SHP77 (cell line): Measurements from ENCODE around the gene ATXN2.
"Not testable (repeated sequence)": the region's sequence is repeated elsewhere in the genome, so short reads cannot be mapped to it uniquely, and the experiment has no call there.

Experiments
- DNase-seq, 2 experiments: peaks; one replicate each; lab custom pipeline; 2025; lab: John Stamatoyannopoulos, UW

The ATXN2 gene

DNA sequence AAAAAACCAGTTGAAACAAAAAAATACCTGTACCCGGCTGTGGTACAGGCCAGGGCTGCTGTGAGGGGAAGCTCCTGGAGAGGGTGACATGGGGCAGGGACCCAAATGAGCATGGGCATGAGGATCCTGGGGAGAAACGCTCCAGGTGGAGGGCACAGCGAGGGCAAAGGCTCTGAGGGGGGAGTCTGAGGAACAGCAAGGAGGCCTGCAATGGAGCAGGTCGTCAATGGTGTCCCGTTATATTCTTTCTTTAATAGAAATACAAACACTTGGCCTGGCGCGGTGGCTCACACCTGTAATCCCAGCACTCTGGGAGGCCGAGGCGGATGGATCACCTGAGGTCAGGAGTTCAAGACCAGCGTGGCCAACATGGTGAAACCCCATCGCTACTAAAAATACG is 1.9 kb upstream of the ATXN2 start:
- not testable (repeated sequence) for DNase-seq

GRCh38 chr12:111600205-111600642 is 1.1 kb upstream of the ATXN2 start:
- no peak for DNase-seq

GRCh38 chr12:111599453-111600204 is 514 bp upstream of the ATXN2 start:
- peak; percentile 85 to 88 for DNase-seq

- DNase-seq = peak in 1 of 2 experiments; percentile 21
These were observed 1.1 kb downstream of the ATXN2 start for GRCh38 chr12:111597831-111598636.

GRCh38 chr12:111596985-111597830 is 1.9 kb downstream of the ATXN2 start:
- DNase-seq = peak; percentile 37 to 44

DNA sequence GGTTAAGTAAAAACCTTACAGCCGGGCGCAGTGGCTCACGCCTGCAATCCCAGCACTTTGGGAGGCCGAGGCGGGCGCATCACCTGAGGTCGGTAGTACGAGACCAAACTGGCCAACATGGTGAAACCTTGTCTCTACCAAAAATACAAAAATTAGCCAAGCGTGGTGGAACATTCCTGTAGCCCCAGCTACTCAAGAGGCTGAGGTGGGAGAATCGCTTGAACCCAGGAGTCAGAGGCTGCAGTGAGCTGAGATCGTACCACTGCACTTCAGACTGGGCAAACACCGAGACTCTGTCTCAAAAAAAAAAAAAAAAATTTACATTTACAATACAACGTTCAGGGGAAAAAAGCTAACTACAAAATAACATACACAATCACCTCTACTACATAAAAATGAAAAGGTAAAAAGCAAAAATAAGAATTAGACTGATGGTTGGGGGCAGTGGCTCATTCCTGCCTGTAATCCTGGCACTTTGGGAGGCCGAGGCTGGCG is 3.7 kb downstream of the ATXN2 start:
- not testable (repeated sequence) for DNase-seq

DNA sequence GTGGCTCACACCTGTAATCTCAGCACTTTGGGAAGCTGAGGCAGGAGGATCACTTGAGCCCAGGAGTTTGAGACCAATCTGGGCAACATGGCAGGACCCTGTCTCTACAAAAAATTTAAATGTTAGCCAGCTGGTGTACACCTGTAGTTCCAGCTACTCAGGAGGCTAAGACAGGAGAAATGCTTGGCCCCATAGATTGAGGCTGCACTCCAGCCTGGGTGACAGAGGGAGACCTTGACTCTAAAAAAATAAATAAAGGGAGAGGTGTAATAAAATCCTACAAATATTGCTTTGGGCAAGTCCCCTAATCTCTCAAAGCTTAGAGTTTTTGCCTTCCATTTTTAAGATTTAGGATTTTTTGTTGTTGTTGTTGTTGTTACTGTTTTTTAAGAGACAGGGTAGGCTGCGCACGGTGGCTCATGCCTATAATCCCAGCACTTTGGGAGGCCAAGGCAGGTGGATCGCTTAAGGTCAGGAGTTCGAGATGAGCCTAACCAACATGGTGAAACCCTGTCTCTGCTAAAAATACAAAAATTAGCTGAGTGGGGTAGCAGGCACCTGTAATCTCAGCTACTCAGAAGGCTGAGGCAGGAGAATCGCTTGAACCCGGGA is 7.6 kb downstream of the ATXN2 start:
- not testable (repeated sequence) for DNase-seq

- no peak for DNase-seq
These were observed 8.6 kb downstream of the ATXN2 start for GRCh38 chr12:111590552-111590951.

GRCh38 chr12:111589601-111590000 is 9.5 kb downstream of the ATXN2 start:
- no peak for DNase-seq

GRCh38 chr12:111588010-111588409 is 11.1 kb downstream of the ATXN2 start:
- DNase-seq = no peak

- no peak for DNase-seq
These were observed 12.1 kb downstream of the ATXN2 start for GRCh38 chr12:111586986-111587385.

- no peak for DNase-seq
These were observed 13.4 kb downstream of the ATXN2 start for GRCh38 chr12:111585690-111586089.

GRCh38 chr12:111584959-111585358 is 14.2 kb downstream of the ATXN2 start:
- DNase-seq = no peak

DNA sequence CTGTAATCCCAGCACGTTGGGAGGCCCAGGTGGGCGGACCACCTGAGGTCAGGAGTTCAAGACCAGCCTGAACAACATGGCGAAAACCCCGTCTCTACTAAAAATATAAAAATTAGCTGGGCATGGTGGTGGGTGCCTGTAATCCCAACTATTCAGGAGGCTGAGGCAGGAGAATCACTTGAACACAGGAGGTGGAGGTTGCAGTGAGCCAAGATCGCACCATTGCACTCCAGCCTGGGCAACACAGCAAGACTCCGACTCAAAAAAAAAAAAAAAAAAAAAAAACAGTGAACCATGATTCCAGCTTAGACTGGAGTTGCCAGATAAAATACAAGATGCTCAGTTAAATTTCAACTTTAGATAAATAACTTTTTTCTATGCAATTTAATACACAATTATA is 15.6 kb downstream of the ATXN2 start:
- not testable (repeated sequence) for DNase-seq

GRCh38 chr12:111582133-111582747 is 16.9 kb downstream of the ATXN2 start:
- DNase-seq = no peak

GRCh38 chr12:111581434-111582132 is 17.5 kb downstream of the ATXN2 start:
- no peak for DNase-seq

DNA sequence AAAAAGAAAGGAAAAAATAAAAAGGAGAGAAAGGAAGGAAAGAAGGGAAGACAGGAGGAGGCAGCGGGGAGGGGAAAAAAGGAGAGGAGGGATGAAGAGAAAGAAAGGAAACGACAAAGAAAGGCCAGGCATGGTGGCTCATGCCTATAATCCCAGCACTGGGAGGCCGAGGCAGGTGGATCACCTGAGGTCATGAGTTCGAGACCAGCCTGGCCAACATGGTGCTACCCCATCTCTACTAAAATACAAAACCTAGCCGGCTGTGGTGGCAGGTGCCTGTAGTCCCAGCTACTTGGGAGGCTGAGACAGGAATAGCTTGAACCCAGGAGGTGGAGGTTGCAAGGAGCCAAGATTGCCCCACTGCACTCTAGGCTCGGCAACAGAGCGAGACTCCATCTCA is 18.4 kb downstream of the ATXN2 start:
- no peak for DNase-seq

DNA sequence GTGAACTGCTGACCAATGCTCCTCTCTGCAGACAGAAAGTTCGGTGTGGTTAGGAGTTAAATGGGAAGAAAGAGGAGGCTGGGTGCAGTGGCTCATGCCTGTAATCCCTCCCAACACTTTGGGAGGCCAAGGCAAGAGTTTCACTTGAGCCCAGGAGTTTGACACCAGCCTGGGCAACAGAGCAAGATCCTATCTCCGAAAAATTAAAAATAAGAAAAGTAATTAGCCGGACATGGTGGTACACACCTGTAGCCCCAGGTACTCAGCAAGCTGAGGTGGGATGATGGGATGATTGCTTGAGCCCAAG is 19.0 kb downstream of the ATXN2 start:
- no peak for DNase-seq

DNA sequence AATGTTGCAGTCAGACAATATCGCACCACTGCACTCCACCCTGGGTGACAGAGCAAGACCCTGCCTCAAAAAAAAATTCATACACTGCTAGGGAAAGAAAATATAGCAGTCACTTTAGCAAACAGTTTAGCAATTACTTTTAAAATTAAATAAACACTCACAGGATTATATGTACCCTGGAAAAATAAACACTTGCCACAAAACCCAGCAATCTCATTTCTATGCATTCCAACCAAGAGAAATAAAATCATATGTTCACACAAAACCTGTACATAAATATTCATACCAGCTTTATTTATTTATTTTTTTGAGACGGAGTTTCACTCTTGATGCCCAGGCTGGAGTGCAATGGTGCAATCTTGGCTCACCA is 20.2 kb downstream of the ATXN2 start:
- no peak for DNase-seq

GRCh38 chr12:111578276-111578970 is 20.7 kb downstream of the ATXN2 start:
- DNase-seq = no peak
